ENCODE measurements around the gene NOL4L. TPM values are rescaled to one million over a fixed set of nuclear protein-coding genes. Genes with fewer than 3 reads are reported as not detected.

NOL4L gene
- total and polyA plus RNA-seq, 2 experiments from 2014 or later = 38.8 to 39.2 TPM

DNA sequence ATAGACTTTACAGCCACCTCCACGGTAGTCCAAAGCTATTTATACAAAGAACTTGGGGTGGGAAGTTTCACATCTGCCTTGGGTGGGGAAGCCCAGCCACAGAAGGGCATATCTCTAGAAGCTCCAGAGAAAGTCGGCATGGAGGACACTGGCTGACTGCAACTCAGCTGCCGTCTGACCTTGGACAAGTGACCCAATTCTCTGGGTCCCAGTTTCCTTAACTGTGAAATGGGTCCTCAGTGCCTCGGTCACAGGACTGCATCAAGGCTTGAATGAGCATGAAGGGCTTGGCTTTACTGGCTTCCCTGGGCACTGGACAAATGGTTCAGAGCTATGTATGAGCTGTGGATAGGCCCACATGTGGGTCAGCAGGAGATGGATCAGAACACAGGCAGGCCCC is 58.6 kb downstream of the NOL4L start:
- Histone ChIP-seq H3K27me3 (ENCODE audit: insufficient read depth) (no peaks in the 10 kb centered on the region), H3K79me2 (replicated peaks; ENCODE audit: insufficient read depth) (no peaks in the 10 kb centered on the region), H3K4me1 (ENCODE audit: insufficient read depth) (peaks cover 18% of the 10 kb centered on the region; the same call in 1 of the 2 replicates), H3K27ac (ENCODE audit: low read depth) (no peak overlapping the region), H2AFZ (no peak overlapping the region), H4K20me1 (replicated peaks; ENCODE audit: insufficient read depth) (no peaks in the 10 kb centered on the region; the same call in 1 of the 2 replicates), H3K36me3 (ENCODE audit: insufficient read depth) (no peaks in the 10 kb centered on the region), H3K4me3 (no peak overlapping the region), H3K9me2 (ENCODE audit: insufficient read depth) (no peaks in the 10 kb centered on the region), H3F3A (replicated peaks; ENCODE audit: low read depth) (no peaks in the 10 kb centered on the region; the same call in 1 of the 2 replicates), H3K4me2 (no peak overlapping the region)
- Mint-ChIP-seq H3K36me3 (ENCODE audit: low read depth) (no peaks in the 10 kb centered on the region), H3K4me3 (no peak overlapping the region), H3K27ac (no peak overlapping the region), H3K9me3 (no peaks in the 10 kb centered on the region), H3K4me1 (peaks cover 10% of the 10 kb centered on the region), H3K27me3 (ENCODE audit: insufficient read depth, low read depth, poor library complexity) (peaks cover 13% of the 10 kb centered on the region)
- TF ChIP-seq ZNF114 (CRISPR knock-in tag; IDR thresholded peaks at IDR 0.05) (no peak), CREB1 (CRISPR knock-in tag; IDR thresholded peaks at IDR 0.05; ENCODE audit: low read depth) (no peak), NANOG (IDR thresholded peaks at IDR 0.05; ENCODE audit: borderline replicate concordance) (no peak), STAT1 (IDR thresholded peaks at IDR 0.05; ENCODE audit: unreplicated experiment) (no peak), EZH2phosphoT487 (IDR thresholded peaks at IDR 0.05; ENCODE audit: unreplicated experiment) (no peak), ETS1 (IDR thresholded peaks at IDR 0.05) (no peak), CTCF (conservative IDR thresholded peaks at IDR 0.05; ENCODE audit: low read depth in 2 of 2) (no peak), JUNB (IDR thresholded peaks at IDR 0.05; ENCODE audit: unreplicated experiment) (no peak), EZH2 (IDR thresholded peaks at IDR 0.05; ENCODE audit: low read depth, unreplicated experiment) (no peak), POLR2AphosphoS5 (IDR thresholded peaks at IDR 0.05; ENCODE audit: low read depth) (no peak), ZNF331 (CRISPR knock-in tag; IDR thresholded peaks at IDR 0.05; ENCODE audit: low read depth) (no peak)
- TF ChIP-seq, protein P1, sequence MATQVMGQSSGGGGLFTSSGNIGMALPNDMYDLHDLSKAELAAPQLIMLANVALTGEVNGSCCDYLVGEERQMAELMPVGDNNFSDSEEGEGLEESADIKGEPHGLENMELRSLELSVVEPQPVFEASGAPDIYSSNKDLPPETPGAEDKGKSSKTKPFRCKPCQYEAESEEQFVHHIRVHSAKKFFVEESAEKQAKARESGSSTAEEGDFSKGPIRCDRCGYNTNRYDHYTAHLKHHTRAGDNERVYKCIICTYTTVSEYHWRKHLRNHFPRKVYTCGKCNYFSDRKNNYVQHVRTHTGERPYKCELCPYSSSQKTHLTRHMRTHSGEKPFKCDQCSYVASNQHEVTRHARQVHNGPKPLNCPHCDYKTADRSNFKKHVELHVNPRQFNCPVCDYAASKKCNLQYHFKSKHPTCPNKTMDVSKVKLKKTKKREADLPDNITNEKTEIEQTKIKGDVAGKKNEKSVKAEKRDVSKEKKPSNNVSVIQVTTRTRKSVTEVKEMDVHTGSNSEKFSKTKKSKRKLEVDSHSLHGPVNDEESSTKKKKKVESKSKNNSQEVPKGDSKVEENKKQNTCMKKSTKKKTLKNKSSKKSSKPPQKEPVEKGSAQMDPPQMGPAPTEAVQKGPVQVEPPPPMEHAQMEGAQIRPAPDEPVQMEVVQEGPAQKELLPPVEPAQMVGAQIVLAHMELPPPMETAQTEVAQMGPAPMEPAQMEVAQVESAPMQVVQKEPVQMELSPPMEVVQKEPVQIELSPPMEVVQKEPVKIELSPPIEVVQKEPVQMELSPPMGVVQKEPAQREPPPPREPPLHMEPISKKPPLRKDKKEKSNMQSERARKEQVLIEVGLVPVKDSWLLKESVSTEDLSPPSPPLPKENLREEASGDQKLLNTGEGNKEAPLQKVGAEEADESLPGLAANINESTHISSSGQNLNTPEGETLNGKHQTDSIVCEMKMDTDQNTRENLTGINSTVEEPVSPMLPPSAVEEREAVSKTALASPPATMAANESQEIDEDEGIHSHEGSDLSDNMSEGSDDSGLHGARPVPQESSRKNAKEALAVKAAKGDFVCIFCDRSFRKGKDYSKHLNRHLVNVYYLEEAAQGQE (IDR thresholded peaks at IDR 0.05; ENCODE audit: unreplicated experiment) = no peak
- TF ChIP-seq, protein P2, sequence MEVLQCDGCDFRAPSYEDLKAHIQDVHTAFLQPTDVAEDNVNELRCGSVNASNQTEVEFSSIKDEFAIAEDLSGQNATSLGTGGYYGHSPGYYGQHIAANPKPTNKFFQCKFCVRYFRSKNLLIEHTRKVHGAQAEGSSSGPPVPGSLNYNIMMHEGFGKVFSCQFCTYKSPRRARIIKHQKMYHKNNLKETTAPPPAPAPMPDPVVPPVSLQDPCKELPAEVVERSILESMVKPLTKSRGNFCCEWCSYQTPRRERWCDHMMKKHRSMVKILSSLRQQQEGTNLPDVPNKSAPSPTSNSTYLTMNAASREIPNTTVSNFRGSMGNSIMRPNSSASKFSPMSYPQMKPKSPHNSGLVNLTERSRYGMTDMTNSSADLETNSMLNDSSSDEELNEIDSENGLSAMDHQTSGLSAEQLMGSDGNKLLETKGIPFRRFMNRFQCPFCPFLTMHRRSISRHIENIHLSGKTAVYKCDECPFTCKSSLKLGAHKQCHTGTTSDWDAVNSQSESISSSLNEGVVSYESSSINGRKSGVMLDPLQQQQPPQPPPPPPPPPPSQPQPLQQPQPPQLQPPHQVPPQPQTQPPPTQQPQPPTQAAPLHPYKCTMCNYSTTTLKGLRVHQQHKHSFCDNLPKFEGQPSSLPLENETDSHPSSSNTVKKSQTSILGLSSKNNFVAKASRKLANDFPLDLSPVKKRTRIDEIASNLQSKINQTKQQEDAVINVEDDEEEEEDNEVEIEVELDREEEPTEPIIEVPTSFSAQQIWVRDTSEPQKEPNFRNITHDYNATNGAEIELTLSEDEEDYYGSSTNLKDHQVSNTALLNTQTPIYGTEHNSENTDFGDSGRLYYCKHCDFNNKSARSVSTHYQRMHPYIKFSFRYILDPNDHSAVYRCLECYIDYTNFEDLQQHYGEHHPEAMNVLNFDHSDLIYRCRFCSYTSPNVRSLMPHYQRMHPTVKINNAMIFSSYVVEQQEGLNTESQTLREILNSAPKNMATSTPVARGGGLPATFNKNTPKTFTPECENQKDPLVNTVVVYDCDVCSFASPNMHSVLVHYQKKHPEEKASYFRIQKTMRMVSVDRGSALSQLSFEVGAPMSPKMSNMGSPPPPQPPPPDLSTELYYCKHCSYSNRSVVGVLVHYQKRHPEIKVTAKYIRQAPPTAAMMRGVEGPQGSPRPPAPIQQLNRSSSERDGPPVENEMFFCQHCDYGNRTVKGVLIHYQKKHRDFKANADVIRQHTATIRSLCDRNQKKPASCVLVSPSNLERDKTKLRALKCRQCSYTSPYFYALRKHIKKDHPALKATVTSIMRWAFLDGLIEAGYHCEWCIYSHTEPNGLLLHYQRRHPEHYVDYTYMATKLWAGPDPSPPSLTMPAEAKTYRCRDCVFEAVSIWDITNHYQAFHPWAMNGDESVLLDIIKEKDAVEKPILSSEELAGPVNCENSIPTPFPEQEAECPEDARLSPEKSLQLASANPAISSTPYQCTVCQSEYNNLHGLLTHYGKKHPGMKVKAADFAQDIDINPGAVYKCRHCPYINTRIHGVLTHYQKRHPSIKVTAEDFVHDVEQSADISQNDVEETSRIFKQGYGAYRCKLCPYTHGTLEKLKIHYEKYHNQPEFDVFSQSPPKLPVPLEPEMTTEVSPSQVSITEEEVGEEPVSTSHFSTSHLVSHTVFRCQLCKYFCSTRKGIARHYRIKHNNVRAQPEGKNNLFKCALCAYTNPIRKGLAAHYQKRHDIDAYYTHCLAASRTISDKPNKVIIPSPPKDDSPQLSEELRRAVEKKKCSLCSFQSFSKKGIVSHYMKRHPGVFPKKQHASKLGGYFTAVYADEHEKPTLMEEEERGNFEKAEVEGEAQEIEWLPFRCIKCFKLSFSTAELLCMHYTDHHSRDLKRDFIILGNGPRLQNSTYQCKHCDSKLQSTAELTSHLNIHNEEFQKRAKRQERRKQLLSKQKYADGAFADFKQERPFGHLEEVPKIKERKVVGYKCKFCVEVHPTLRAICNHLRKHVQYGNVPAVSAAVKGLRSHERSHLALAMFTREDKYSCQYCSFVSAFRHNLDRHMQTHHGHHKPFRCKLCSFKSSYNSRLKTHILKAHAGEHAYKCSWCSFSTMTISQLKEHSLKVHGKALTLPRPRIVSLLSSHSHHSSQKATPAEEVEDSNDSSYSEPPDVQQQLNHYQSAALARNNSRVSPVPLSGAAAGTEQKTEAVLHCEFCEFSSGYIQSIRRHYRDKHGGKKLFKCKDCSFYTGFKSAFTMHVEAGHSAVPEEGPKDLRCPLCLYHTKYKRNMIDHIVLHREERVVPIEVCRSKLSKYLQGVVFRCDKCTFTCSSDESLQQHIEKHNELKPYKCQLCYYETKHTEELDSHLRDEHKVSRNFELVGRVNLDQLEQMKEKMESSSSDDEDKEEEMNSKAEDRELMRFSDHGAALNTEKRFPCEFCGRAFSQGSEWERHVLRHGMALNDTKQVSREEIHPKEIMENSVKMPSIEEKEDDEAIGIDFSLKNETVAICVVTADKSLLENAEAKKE (CRISPR knock-in tag; IDR thresholded peaks at IDR 0.05) = no peak
- ATAC-seq (no peak), DNase-seq (ENCODE audit: low spot score) (no peak)

All from GM23338 (cell line).